ENCODE results near the gene GJA4. TPM values are rescaled to one million over a fixed set of nuclear protein-coding genes. Genes with fewer than 3 reads are reported as not detected.

GJA4 gene
- total and polyA plus RNA-seq, 2 of the 13 experiments (the other 11 are each of a cell fraction or from before 2014, with no cell fraction given), result not detected

- TF ChIP-seq TERF1 (CRISPR knock-in tag; IDR thresholded peaks at IDR 0.05), result no peak
- no peak for TF ChIP-seq MED8 (CRISPR knock-in tag; IDR thresholded peaks at IDR 0.05; ENCODE audit: insufficient replicate concordance)
- peak; percentile 97 for TF ChIP-seq HIC2 (CRISPR knock-in tag; IDR thresholded peaks at IDR 0.05; ENCODE audit: low read depth)
- TF ChIP-seq U2AF2 (IDR thresholded peaks at IDR 0.05; ENCODE audit: low read depth, low read length), result no peak
- TF ChIP-seq SIN3B (IDR thresholded peaks at IDR 0.05; ENCODE audit: low read length), result no peak
- peak; percentile 63; the same call in 1 of the 2 replicates for TF ChIP-seq ZNF788 (CRISPR knock-in tag; IDR thresholded peaks at IDR 0.05; ENCODE audit: borderline replicate concordance)
- TF ChIP-seq ZNF260 (CRISPR knock-in tag; IDR thresholded peaks at IDR 0.05; ENCODE audit: borderline replicate concordance, low read depth), result no peak
- TF ChIP-seq ZNF281 (CRISPR knock-in tag; IDR thresholded peaks at IDR 0.05; ENCODE audit: borderline replicate concordance), result 0 out of 2 replicates have a peak, but pooled peaks have one; percentile 17
- TF ChIP-seq HOXA3 (CRISPR knock-in tag; IDR thresholded peaks at IDR 0.05), result peak; percentile 36; the same call in 1 of the 2 replicates
- TF ChIP-seq ZNF616 (CRISPR knock-in tag; IDR thresholded peaks at IDR 0.05; ENCODE audit: low read depth), result no peak
- no peak for TF ChIP-seq TAF15 (IDR thresholded peaks at IDR 0.05; ENCODE audit: low read depth, low read length, poor library complexity, severe bottlenecking)
- TF ChIP-seq GFI1 (CRISPR knock-in tag; IDR thresholded peaks at IDR 0.05; ENCODE audit: borderline replicate concordance), result peak; percentile 86; the same call in 1 of the 2 replicates
- TF ChIP-seq SIN3A (IDR thresholded peaks at IDR 0.05; ENCODE audit: borderline replicate concordance, low read depth, low read length), result no peak
- TF ChIP-seq, protein P1, sequence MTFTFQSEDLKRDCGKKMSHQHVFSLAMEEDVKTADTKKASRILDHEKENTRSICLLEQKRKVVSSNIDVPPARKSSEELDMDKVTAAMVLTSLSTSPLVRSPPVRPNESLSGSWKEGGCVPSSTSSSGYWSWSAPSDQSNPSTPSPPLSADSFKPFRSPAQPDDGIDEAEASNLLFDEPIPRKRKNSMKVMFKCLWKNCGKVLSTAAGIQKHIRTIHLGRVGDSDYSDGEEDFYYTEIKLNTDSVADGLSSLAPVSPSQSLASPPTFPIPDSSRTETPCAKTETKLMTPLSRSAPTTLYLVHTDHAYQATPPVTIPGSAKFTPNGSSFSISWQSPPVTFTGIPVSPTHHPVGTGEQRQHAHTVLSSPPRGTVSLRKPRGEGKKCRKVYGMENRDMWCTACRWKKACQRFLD (CRISPR knock-in tag; IDR thresholded peaks at IDR 0.05; ENCODE audit: borderline replicate concordance), result no peak
- no peak for TF ChIP-seq NPAS2 (CRISPR knock-in tag; IDR thresholded peaks at IDR 0.05; ENCODE audit: borderline replicate concordance)
- TF ChIP-seq PHF21A (CRISPR knock-in tag; IDR thresholded peaks at IDR 0.05), result peak; percentile 80
- peak; percentile 79; the same call in 1 of the 2 replicates for TF ChIP-seq ZNF746 (CRISPR knock-in tag; IDR thresholded peaks at IDR 0.05)
- TF ChIP-seq FOSL2 (CRISPR knock-in tag; IDR thresholded peaks at IDR 0.05), result peak; percentile 34; the same call in 1 of the 2 replicates
- TF ChIP-seq ZNF451 (CRISPR knock-in tag; IDR thresholded peaks at IDR 0.05), result peak; percentile 47; the same call in 1 of the 2 replicates
- TF ChIP-seq, protein P2, sequence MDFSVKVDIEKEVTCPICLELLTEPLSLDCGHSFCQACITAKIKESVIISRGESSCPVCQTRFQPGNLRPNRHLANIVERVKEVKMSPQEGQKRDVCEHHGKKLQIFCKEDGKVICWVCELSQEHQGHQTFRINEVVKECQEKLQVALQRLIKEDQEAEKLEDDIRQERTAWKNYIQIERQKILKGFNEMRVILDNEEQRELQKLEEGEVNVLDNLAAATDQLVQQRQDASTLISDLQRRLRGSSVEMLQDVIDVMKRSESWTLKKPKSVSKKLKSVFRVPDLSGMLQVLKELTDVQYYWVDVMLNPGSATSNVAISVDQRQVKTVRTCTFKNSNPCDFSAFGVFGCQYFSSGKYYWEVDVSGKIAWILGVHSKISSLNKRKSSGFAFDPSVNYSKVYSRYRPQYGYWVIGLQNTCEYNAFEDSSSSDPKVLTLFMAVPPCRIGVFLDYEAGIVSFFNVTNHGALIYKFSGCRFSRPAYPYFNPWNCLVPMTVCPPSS (IDR thresholded peaks at IDR 0.05), result no peak
- 0 out of 2 replicates have a peak, but pooled peaks have one; percentile 20 for TF ChIP-seq KDM1A (CRISPR knock-in tag; IDR thresholded peaks at IDR 0.05)
These were observed 32.8 kb downstream of the GJA4 start (continued) for GRCh38 chr1:34825455-34826091.

All from HepG2 (cell line).